Left hindlimb (tissue), 1 donor: ENCODE data around the gene COX11.

Experiments
- DNase-seq: peaks from one replicate; pipeline ENCODE4 v3.0.0-alpha.2; 2018

Gene COX11

GRCh38 chr17:54968262-54968987, at the start of gene COX11, which contains the start of gene STXBP4:
Gene COX11, minus strand, starts transcription at chr17:54968654. Its CDS starts 8 bp downstream, at chr17:54968646.
Gene STXBP4, plus strand, starts transcription at chr17:54968765. Its CDS starts 17,455 bp downstream, at chr17:54986220.
- DNase-seq, result peak; percentile 96

GRCh38 chr17:55005520-55005919, 37.1 kb upstream of the COX11 start:
- DNase-seq, result no peak

- no peak for DNase-seq
These were observed 36.0 kb upstream of the COX11 start for GRCh38 chr17:55004484-55004883.

- DNase-seq, result no peak
These were observed 34.0 kb upstream of the COX11 start for GRCh38 chr17:55002458-55002857.

GRCh38 chr17:54996441-54996840, 28.0 kb upstream of the COX11 start:
- DNase-seq, result no peak

GRCh38 chr17:54992797-54993639, 24.6 kb upstream of the COX11 start:
- no peak for DNase-seq

- no peak for DNase-seq
These were observed 23.1 kb upstream of the COX11 start for GRCh38 chr17:54991567-54991966.

- DNase-seq, result no peak
These were observed 21.7 kb upstream of the COX11 start for GRCh38 chr17:54990118-54990517.

GRCh38 chr17:54985476-54985875, 17.0 kb upstream of the COX11 start:
- no peak for DNase-seq

GRCh38 chr17:54983260-54983659, 14.8 kb upstream of the COX11 start:
- DNase-seq, result no peak

- no peak for DNase-seq
These were observed 13.9 kb upstream of the COX11 start for GRCh38 chr17:54982399-54982798.

- DNase-seq, result no peak
These were observed 11.9 kb upstream of the COX11 start for GRCh38 chr17:54980375-54980774.

- DNase-seq, result no peak
These were observed 11.2 kb upstream of the COX11 start for GRCh38 chr17:54979657-54980056.

GRCh38 chr17:54977744-54978143, 9.3 kb upstream of the COX11 start:
- DNase-seq, result no peak

- no peak for DNase-seq
These were observed 7.9 kb upstream of the COX11 start for GRCh38 chr17:54976316-54976715.

GRCh38 chr17:54974759-54975158, 6.3 kb upstream of the COX11 start:
- DNase-seq, result no peak

- no peak for DNase-seq
These were observed 4.1 kb upstream of the COX11 start for GRCh38 chr17:54972406-54973138.

GRCh38 chr17:54971901-54972300, 3.4 kb upstream of the COX11 start:
- no peak for DNase-seq

- no peak for DNase-seq
These were observed 2.7 kb upstream of the COX11 start for GRCh38 chr17:54971147-54971546.

- DNase-seq, result no peak
These were observed 1.5 kb upstream of the COX11 start for GRCh38 chr17:54969658-54970572.

- no peak for DNase-seq
These were observed 506 bp upstream of the COX11 start for GRCh38 chr17:54968988-54969332.

GRCh38 chr17:54967621-54968261, 713 bp downstream of the COX11 start:
- no peak for DNase-seq
